Bronchial epithelial cell (primary cell): ENCODE results near the gene SLC1A1. TPM values are rescaled to one million over a fixed set of nuclear protein-coding genes. Genes with fewer than 3 reads are reported as not detected.

Experiments used
- DNase-seq: peaks from one replicate; pipeline ENCODE4 v3.0.0-alpha.2; 2010; ENCODE audit warnings: low read depth
- FAIRE-seq: peaks from 2 replicates; lab custom pipeline; 2011; peaks lifted over from hg19 to GRCh38; lab: Jason Lieb, UNC
- H3K27me3 ChIP-seq: 2 replicates; pipeline ENCODE4 v1.5.1; 2011; ENCODE audit warnings: low read length; ENCODE audit not compliant: control insufficient read depth, insufficient read depth
- H3K36me3 ChIP-seq: 2 replicates; pipeline ENCODE4 v1.5.1; 2011; ENCODE audit warnings: low read length; ENCODE audit not compliant: control insufficient read depth, insufficient read depth
- H3K4me3 ChIP-seq: 2 replicates; pipeline ENCODE4 v1.5.1; 2011; ENCODE audit warnings: mild to moderate bottlenecking, low read depth, low read length, control low read depth
- CTCF ChIP-seq: IDR thresholded peaks from 2 replicates; pipeline ENCODE4 v1.5.1; 2011; ENCODE audit warnings: mild to moderate bottlenecking, moderate library complexity, low read length, control low read depth, inconsistent platforms; ENCODE audit not compliant: insufficient read depth, severe bottlenecking
- total RNA-seq: library from RNA; depleted of rRNA; stranded (reverse); fragments of >200 nt; gene quantifications from 2 replicates; pipeline ENCODE4 v1.2.1, GENCODE V29; 2014

Gene SLC1A1
- total RNA-seq, 1 donor from 2014 or later: 1.1 TPM

GRCh38 chr9:4558371-4558998, 68.2 kb downstream of the SLC1A1 start:
- no peak for FAIRE-seq
- no peak for TF ChIP-seq CTCF
- Histone ChIP-seq H3K36me3 (no peaks in the 10 kb centered on the region), H3K4me3 (no peak overlapping the region), H3K27me3 (no peaks in the 10 kb centered on the region)
- DNase-seq: no peak

DNA sequence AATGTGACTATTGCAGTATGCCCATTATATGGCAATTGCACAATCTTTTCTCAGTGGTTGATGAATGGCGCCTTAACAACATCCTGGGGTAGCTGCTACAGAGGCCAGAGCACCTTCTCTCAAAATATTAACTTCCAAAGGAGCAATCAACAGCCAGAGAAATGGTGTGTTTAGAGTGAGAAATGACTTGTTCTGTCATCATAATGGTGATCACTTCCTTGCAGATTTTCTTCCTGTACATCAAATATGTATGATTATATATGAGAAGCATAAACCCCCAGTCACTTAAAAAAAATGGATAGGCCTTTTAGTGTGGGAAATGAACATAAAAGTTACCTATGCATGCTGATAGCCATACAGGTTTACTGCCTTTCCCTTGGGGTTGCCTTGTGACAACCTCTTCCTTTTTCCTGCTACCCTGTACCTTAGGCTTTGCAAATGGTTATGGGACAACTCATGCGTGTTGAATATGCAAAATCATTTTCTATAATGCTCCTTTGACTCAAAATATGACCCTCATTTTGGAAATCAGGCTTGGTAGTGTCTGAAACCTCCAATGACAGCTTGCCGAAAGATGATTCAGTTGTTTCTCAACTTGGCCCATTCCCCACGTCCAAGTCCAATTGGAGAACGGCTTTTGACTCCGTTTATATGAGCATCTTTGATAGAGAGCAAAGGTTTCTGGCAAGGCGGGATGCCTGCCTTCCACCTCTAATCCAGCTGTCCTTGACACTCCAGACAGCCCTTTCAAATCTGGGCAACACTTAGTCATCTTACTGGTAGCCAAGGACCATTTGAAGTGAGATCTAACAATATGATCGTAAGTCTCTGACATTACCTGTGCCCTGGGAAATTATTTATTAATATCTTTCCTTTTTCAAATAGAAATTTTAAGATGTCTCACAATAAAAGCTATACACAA, 69.3 kb downstream of the SLC1A1 start:
- FAIRE-seq: no peak

DNA sequence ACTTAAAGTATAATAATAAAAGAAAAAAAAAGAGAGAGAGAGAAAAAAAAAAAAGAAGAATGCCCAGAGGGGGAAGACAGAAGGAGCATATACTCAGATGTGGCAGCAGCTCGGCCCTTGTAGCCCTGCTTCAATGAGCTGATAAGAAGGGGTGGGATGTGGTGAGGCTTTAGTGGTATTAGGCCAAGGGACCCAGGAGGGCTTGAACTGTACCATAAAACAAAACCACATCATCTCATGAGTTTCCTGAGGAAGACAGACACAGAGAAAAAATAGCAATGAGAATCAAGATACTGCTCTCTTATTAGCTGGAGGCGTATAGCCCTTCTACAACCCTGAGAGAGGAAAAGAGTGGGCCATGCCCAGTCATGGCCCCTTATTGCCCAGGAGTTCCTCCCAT, 72.8 kb downstream of the SLC1A1 start:
- H3K4me3 ChIP-seq: no peak overlapping the region
- no peak for FAIRE-seq
- no peak for TF ChIP-seq CTCF
- H3K27me3 ChIP-seq: no peaks in the 10 kb centered on the region
- DNase-seq: no peak
- no peaks in the 10 kb centered on the region for H3K36me3 ChIP-seq

More for the DNA sequence above, 69.3 kb downstream of the SLC1A1 start:
- H3K36me3 ChIP-seq: no peaks in the 10 kb centered on the region
- H3K4me3 ChIP-seq: no peak overlapping the region
- H3K27me3 ChIP-seq: no peaks in the 10 kb centered on the region
- DNase-seq: no peak
- TF ChIP-seq CTCF: no peak

- TF ChIP-seq CTCF: no peak
- Histone ChIP-seq H3K27me3 (no peaks in the 10 kb centered on the region), H3K4me3 (no peak overlapping the region), H3K36me3 (no peaks in the 10 kb centered on the region)
- FAIRE-seq: no peak
- DNase-seq: no peak
These were observed 76.5 kb downstream of the SLC1A1 start for GRCh38 chr9:4566806-4567205.

DNA sequence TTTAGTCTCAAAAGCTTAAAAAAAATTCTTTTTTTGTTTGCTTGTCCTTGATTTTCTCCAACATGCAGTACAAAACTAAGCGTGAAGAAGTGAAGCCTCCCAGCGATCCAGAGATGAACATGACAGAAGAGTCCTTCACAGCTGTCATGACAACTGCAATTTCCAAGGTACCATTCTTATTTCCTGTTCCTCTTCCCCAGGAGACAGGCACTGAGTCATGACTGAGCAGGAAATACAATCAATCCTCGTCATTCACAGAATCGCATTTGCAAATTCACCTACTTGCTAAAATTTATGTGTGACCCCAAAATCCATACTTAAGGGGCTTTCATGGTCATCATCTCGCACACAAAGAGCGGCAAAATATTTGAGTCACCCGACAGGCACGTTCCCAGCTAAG, 77.3 kb downstream of the SLC1A1 start:
- Histone ChIP-seq H3K27me3 (no peaks in the 10 kb centered on the region), H3K36me3 (no peaks in the 10 kb centered on the region), H3K4me3 (no peak overlapping the region)
- FAIRE-seq (no peak), DNase-seq (peak; percentile 8)
- TF ChIP-seq CTCF: no peak
